Measurements from ENCODE around the gene ADAMTSL3.
"Not testable (repeated sequence)": the region's sequence is repeated elsewhere in the genome, so short reads cannot be mapped to it uniquely, and the experiment has no call there.

ADAMTSL3 gene

DNA sequence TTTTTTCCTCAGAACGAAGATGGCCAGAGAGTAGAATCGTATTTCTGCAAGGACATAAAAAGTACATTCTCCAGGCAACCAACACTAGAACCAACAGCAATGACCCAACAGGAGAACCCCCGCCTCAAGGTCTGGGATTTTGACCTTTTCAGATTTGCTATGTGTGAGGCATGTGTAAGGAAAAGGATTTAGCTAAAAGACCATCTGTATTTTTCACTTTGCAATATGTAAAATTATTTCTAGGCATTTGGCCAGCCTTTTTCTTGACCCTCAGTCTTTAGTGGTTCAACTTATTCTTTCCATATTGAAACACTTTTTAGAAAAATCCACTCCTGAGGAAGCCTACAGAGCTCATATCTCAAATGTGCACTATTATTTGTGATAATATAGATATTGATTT lies 362.4 kb downstream of the ADAMTSL3 start:
- H3K27ac ChIP-seq = no peak overlapping the region
- TF ChIP-seq ZFX (IDR thresholded peaks at IDR 0.05; ENCODE audit: borderline replicate concordance) = no peak
- TF ChIP-seq, protein P1, sequence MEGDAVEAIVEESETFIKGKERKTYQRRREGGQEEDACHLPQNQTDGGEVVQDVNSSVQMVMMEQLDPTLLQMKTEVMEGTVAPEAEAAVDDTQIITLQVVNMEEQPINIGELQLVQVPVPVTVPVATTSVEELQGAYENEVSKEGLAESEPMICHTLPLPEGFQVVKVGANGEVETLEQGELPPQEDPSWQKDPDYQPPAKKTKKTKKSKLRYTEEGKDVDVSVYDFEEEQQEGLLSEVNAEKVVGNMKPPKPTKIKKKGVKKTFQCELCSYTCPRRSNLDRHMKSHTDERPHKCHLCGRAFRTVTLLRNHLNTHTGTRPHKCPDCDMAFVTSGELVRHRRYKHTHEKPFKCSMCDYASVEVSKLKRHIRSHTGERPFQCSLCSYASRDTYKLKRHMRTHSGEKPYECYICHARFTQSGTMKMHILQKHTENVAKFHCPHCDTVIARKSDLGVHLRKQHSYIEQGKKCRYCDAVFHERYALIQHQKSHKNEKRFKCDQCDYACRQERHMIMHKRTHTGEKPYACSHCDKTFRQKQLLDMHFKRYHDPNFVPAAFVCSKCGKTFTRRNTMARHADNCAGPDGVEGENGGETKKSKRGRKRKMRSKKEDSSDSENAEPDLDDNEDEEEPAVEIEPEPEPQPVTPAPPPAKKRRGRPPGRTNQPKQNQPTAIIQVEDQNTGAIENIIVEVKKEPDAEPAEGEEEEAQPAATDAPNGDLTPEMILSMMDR (IDR thresholded peaks at IDR 0.05) = no peak

DNA sequence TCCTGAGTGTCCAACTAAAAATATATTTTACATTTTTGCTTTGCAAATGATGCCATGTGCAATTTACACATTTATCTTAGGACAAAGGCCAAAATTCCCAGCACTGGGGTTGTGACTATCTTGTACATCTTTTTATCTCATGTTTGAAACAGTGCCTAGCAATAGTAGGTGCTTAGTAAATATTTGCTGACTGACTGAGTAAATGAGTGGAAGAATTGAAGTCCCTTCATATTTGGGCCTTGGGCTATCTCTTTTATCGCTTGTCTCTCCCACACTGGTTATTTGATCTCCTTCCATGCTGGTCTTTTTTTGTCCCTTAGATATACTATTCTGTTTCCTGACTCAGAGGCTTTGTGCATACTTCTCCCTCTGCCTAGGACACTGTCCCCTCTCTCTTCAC lies 368.6 kb downstream of the ADAMTSL3 start:
- no peak overlapping the region for H3K27ac ChIP-seq
- TF ChIP-seq, protein P1 (IDR thresholded peaks at IDR 0.05) = no peak
- no peak for TF ChIP-seq ZFX (IDR thresholded peaks at IDR 0.05; ENCODE audit: borderline replicate concordance)

DNA sequence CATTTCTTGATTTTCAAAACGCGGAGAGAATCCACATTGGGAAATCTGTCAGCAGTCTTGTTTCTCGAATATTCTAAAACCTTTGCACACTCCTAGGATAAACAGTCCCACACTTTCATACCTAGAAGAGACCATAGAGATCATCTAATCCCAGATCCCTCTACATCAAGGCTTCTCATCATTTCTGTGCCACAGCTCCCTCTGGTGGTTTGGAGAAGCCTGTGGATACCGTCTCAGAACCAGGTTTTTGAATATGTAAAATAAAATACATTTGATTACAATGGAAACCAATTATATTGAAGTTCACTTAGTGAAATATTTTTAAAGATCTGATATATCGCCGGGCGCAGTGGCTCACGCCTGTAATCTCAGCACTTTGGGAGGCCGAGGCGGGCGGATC lies 369.7 kb downstream of the ADAMTSL3 start:
- TF ChIP-seq, protein P1 (IDR thresholded peaks at IDR 0.05) = peak; percentile 85
- no peak for TF ChIP-seq ZFX (IDR thresholded peaks at IDR 0.05; ENCODE audit: borderline replicate concordance)
- H3K27ac ChIP-seq = no peak overlapping the region

DNA sequence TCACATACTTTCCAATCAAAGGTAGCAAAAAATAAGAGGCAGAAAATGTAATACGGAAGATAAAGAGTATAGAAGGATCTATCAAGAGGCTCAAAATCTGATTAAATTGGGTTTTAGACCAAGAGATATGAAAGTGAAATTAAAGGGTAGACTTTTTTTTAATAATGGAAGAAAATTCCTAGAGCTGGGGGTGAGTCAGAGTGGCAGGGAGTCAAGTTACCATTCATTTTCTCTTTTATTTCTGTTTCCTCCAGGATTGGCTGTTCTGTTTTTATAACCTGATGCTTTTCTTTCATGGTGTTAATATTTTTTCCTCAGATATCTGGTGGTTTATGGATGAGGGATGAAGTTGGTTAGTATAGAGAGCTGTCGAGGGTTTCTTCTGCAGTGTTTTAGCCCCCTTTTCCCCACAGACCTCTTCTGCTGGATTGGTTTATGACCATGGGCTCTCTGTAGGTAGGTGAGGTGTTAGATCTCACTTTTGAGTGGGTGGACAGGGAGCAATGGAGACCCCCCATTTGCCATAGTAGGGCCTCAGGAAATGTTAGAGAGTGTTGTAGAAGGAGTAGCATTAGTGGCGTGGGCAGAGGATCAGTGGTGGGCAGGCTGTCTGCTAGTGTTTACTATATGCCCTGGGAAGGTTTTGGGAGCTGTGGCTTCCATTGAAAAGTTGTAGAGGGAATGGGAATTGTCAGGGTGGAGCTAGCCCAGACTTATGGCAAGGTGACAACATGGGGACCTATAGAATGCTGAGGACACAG lies 380.1 kb downstream of the ADAMTSL3 start:
- no peak overlapping the region for H3K27ac ChIP-seq
- TF ChIP-seq, protein P1 (IDR thresholded peaks at IDR 0.05) = no peak
- TF ChIP-seq ZFX (IDR thresholded peaks at IDR 0.05; ENCODE audit: borderline replicate concordance) = no peak

DNA sequence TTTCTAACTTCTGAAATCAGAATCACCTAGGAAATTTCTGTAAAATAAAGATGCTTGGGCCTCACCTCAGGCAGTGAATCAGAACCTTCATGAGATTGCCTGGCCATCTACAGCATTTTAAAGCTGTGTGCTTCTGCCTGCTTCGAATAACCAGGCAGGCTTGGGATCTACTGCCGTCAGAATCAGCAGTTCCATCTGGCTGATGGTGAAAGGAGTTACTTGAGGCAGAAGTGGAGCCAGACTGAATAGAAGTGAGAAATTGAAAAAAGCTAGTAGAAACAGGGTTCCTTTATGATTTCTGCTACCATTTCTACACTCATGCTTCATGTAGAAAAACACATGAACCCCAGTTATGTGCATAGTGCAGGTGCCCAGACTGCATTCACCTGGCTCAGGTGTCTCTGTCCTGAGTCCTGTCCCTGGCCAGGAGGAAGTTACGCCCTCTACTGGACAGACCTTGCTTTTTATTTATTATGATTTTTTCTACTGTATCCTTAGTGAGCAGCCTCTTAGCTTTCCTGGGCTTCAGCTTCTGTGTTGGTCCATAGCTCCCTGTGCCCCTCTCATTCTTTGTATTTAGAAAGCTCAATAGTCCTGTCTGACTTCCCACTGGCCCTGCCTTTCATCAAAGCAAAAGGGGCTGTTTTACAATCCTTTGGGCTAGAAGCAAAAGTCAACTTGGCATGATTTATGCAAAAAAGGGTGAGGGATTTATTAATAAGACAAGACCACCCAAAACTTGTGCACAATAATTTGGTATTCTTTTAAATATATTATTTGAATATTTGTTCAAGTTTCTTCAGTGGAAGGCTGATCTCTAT lies 380.9 kb downstream of the ADAMTSL3 start:
- TF ChIP-seq, protein P1 (IDR thresholded peaks at IDR 0.05) = peak; percentile 62
- no peak for TF ChIP-seq ZFX (IDR thresholded peaks at IDR 0.05; ENCODE audit: borderline replicate concordance)
- H3K27ac ChIP-seq = no peak overlapping the region

DNA sequence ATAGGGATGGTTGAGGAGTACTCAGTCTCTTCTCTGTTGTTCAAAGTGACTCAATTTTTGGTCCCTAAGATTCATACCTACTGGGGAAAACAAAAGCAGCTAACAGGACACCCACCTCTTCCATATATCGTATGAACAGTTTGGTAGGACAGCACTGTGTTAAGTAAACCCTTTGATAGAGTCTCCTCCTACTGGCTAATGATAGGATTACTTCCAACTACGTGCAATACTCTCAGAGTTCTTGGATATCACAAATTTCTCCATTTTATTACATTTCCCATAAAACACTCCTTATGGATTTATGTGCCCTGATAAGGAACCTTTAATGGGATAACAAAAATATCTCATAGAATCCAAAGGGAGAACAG lies 381.5 kb downstream of the ADAMTSL3 start:
- no peak for TF ChIP-seq ZFX (IDR thresholded peaks at IDR 0.05; ENCODE audit: borderline replicate concordance)
- TF ChIP-seq, protein P1 (IDR thresholded peaks at IDR 0.05) = peak; percentile 42
- no peak overlapping the region for H3K27ac ChIP-seq

DNA sequence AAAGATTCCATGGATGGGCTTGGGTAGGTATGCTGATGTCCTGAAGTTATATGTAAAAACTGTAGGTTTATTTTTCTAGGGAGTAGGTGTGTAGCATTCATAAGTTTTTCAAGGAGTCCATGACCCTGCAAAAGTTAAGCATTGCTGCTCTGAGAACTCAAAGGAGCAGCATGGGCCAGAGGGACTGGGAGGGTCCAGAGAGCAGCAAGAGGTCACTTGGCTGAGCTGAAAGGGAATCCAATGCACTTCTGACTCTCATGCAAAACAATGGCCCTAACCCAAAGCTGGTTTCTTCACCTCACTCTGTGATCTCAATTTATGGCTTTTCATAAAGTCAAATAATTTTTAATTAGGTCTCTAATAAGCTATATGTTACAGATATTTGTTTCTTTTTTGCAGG lies 383.4 kb downstream of the ADAMTSL3 start:
- TF ChIP-seq ZFX (IDR thresholded peaks at IDR 0.05; ENCODE audit: borderline replicate concordance) = no peak
- TF ChIP-seq, protein P1 (IDR thresholded peaks at IDR 0.05) = no peak
- H3K27ac ChIP-seq = no peak overlapping the region

DNA sequence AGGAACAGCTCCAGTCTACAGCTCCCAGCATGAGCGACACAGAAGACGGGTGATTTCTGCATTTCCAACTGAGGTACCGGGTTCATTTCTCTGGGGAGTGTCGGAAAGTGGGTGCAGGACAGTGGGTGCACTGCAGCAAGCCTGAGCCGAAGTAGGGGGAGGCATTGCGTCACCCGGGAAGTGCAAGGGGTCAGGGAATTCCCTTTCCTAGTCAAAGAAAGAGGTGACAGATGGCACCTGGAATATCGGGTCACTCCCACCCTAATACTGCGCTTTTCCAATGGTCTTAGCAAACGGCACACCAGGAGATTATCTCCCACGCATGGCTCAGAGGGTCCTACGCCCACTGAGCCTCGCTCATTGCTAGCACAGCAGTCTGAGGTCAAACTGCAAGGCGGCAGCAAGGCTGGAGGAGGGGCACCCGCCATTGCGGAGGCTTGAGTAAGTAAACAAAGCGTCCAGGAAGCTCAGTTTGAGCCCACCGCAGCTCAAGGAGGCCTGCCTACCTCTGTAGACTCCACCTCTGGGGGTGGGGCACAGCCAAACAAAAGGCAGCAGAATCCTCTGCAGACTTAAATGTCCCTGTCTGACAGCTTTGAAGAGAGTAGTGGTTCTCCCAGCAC lies 388.6 kb downstream of the ADAMTSL3 start:
- not testable (repeated sequence) for H3K27ac ChIP-seq
